ENCODE results near the gene BCAR1. TPM values are rescaled to one million over a fixed set of nuclear protein-coding genes. Genes with fewer than 3 reads are reported as not detected.
A peak's percentile ranks its signal among the peaks of the same experiment; 100 is the strongest.
"Not testable (repeated sequence)": the region's sequence is repeated elsewhere in the genome, so short reads cannot be mapped to it uniquely, and the experiment has no call there.

Gene BCAR1
- total and polyA plus RNA-seq, 9 donors: 2.4 to 90.2 (median 46.6) TPM

DNA sequence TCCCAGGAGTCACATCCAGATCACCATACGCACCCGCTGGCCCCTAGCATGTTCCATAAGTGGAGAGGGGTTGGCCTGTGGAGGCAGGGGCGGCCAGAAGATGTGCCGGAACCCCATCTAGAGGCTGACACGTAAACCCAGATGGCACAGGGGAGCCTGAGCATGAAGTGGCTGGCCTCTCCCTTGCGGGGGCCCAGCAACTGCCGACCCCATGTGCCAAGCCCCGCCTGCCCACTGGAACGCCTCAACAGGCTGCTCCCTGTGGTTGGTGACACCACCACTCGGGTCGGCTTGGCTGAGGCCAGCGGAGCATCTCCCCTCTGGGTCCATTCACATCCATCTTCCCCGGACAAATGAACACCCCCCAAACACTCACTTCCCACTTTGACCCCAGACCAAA, 9.5 kb downstream of the BCAR1 start:
- no peak overlapping the region for H3K27ac ChIP-seq
- DNase-seq: peak in 1 of 5 donors; percentile 25

DNA sequence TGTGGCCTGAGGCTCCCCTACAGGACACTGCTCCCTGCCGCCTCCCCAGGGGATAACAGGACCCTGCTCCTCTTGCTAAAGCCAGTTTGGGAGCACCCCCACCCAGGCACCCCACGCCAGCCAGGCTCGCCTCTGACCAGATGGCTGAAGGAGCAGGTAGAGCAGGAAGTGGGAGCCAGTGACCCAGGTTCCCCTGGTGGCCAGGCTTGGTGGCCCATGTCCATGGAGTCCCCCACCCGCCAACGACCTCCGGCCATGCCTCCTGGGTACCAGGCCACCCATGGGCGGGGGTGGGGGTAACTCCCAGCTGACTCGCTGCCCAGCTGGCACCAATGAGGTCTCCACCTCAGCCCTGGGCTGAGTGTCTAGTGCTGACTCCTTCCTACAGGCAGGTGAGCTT, 10.0 kb downstream of the BCAR1 start:
- peaks cover 37% of the 10 kb centered on the region for H3K4me1 ChIP-seq (ENCODE audit: insufficient read depth)
- H3K36me3 ChIP-seq: no peaks in the 10 kb centered on the region
- H3K27ac ChIP-seq: no peak overlapping the region
- TF ChIP-seq EP300 (IDR thresholded peaks at IDR 0.05): no peak
- TF ChIP-seq, protein P1, sequence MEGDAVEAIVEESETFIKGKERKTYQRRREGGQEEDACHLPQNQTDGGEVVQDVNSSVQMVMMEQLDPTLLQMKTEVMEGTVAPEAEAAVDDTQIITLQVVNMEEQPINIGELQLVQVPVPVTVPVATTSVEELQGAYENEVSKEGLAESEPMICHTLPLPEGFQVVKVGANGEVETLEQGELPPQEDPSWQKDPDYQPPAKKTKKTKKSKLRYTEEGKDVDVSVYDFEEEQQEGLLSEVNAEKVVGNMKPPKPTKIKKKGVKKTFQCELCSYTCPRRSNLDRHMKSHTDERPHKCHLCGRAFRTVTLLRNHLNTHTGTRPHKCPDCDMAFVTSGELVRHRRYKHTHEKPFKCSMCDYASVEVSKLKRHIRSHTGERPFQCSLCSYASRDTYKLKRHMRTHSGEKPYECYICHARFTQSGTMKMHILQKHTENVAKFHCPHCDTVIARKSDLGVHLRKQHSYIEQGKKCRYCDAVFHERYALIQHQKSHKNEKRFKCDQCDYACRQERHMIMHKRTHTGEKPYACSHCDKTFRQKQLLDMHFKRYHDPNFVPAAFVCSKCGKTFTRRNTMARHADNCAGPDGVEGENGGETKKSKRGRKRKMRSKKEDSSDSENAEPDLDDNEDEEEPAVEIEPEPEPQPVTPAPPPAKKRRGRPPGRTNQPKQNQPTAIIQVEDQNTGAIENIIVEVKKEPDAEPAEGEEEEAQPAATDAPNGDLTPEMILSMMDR (IDR thresholded peaks at IDR 0.05): no peak
- no peak for TF ChIP-seq POLR2A (IDR thresholded peaks at IDR 0.05)
- DNase-seq: peak in 3 of 5 donors; percentile 28 to 31 (median 29)
- WGBS, 3 donors: 74 to 92% (median 79%) methylated on average over 5 to 8 of the region's 8 CpGs
- H3K27me3 ChIP-seq: no peaks in the 10 kb centered on the region
- H3K9me3 ChIP-seq: no peaks in the 10 kb centered on the region
- no peak overlapping the region for H3K4me3 ChIP-seq
- intact Hi-C loops (cut with DNase I): no loop called here

More for the DNA sequence above, 9.5 kb downstream of the BCAR1 start:
- no peaks in the 10 kb centered on the region for H3K27me3 ChIP-seq
- H3K36me3 ChIP-seq: no peaks in the 10 kb centered on the region
- no peaks in the 10 kb centered on the region for H3K9me3 ChIP-seq
- peaks cover 40% of the 10 kb centered on the region for H3K4me1 ChIP-seq (ENCODE audit: insufficient read depth)
- no peak overlapping the region for H3K4me3 ChIP-seq
- 87 to 93% (median 89%) methylated on average over 13 of the region's 13 CpGs for WGBS, 3 donors
- TF ChIP-seq POLR2A (IDR thresholded peaks at IDR 0.05) (no peak), EP300 (IDR thresholded peaks at IDR 0.05) (no peak)
- TF ChIP-seq, protein P1 (IDR thresholded peaks at IDR 0.05): no peak
- intact Hi-C loops (cut with DNase I): no loop called here

DNA sequence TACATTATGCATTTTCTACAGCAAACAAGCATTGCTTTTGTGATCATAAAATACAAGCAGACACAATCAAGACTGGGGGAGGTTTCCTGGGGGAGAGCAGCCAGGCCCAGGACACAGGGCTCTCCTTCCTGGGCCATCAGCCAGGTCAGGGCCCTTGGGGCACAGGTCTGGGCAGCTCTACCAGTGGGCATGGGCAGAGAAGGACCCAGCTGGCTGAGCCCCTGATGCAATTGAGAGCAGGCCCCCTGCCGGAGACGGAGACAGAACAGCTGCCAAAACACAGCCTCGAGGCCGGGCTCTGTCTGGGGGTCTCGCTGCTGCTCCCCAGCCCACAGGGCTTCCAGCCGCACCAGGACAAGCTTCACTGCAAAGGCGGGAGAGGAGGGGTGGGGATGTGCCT, 10.8 kb downstream of the BCAR1 start:
- WGBS, 3 donors: 36 to 58% (median 50%) methylated on average over 7 of the region's 7 CpGs
- H3K27me3 ChIP-seq; H3K27ac ChIP-seq; intact Hi-C loops (cut with DNase I); H3K36me3 ChIP-seq; H3K4me3 ChIP-seq; H3K9me3 ChIP-seq: not testable (repeated sequence)
- peak in 3 of 5 donors; percentile 28 to 41 (median 33) for DNase-seq
- H3K4me1 ChIP-seq (ENCODE audit: insufficient read depth): peaks cover 32% of the 10 kb centered on the region

DNA sequence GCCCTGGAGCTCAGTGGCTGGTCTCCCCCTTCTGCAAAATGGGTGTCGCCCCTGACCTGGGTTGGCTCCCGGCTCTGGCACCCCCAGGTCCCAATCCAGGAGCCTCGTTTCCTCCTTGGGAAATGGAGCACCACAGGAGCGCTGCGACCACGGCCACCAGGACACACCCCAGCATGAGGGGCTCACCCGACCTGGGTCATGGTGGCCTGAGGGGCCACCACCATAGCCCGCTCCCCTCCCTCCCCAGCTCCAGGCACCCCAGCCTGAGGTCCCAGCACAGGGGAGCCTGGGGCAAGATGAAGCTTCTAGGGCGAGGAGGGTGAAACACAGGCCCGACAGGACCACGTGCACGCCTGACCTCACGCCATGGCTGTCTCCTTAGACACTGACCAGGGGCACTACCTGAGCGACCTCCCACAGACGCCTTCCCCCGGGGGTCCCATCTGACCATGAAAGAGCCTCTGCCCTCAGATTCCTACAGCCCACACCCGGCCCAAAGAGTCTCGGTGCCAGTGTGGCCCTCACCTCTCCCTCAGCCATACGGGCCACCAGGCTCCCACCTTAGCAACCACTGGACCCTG, 11.8 kb downstream of the BCAR1 start:
- Histone ChIP-seq H3K27me3 (no peaks in the 10 kb centered on the region), H3K27ac (peak overlapping the region in 1 of 2 donors; percentile 79), H3K9me3 (no peaks in the 10 kb centered on the region), H3K36me3 (no peaks in the 10 kb centered on the region), H3K4me3 (no peak overlapping the region), H3K4me1 (ENCODE audit: insufficient read depth) (peaks cover 26% of the 10 kb centered on the region)
- intact Hi-C loops (cut with DNase I): loop anchor here in 2 of 4 donors (5.0 to 10.0 kb wide), 3 partner anchors 63 to 158 kb away; no protein-coding TSS in a partner anchor
- 85 to 86% (median 85%) methylated on average over 15 to 19 of the region's 19 CpGs for WGBS, 3 donors
- peak in 3 of 5 donors; percentile 41 to 47 (median 46) for DNase-seq
- TF ChIP-seq POLR2A (IDR thresholded peaks at IDR 0.05): no peak
- no peak for TF ChIP-seq EP300 (IDR thresholded peaks at IDR 0.05)
- TF ChIP-seq, protein P1 (IDR thresholded peaks at IDR 0.05): no peak

DNA sequence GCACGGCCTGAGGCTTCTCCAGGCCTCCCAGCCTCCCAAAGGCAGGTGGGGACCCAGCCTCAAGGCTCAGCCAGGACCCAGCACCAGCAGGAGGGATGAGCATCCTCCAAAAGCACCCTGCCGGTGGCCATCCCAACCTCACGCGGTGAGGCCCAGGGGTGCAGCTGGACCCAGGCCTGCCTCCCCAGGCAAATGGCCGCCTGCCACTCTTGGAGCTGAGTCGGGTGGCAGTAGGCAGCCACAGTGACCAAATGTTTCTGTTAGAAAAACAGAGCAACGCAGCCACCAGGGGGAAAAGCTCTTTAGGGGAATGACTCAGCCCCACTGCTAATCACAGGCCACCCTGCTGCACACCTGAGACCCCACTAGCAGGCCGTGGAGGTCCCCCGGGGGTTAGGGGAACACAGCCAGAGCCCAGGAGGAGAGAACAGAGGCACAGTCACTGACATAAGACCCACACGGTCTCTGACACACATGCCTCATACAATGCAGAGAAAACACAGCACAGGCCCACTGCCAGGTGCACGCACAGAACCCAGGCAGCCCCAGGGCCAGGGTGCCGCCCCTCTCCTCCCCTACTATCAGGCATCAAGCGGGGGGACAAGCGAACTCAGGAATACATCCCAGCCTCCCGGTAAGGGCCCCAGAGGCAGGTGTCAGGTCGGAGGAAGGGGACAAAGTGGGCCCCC, 12.4 kb downstream of the BCAR1 start:
- H3K36me3 ChIP-seq: no peaks in the 10 kb centered on the region
- H3K4me3 ChIP-seq: no peak overlapping the region
- peaks cover 20% of the 10 kb centered on the region for H3K4me1 ChIP-seq (ENCODE audit: insufficient read depth)
- no peaks in the 10 kb centered on the region for H3K9me3 ChIP-seq
- TF ChIP-seq POLR2A (IDR thresholded peaks at IDR 0.05): no peak
- TF ChIP-seq, protein P1 (IDR thresholded peaks at IDR 0.05): peak in 2 of 3 donors; percentile 15 to 32
- intact Hi-C loops (cut with DNase I): loop anchor here in 2 of 4 donors (5.0 to 10.0 kb wide), 3 partner anchors 63 to 158 kb away; no protein-coding TSS in a partner anchor
- peak overlapping the region; percentile 59 to 79 for H3K27ac ChIP-seq
- peak in 2 of 5 donors; percentile 25 to 54 for DNase-seq
- no peaks in the 10 kb centered on the region for H3K27me3 ChIP-seq
- WGBS, 3 donors: 40 to 51% (median 48%) methylated on average over 13 to 16 of the region's 16 CpGs
